DOHH2 (cell line): ENCODE data around the gene TNS1.

Experiments
- CTCF ChIP-seq: fragments of 200-600 bp; sonication (generic); IDR thresholded peaks from one replicate; pipeline ENCODE4 v1.5.1; 2014; ENCODE audit warnings: antibody characterized with exemption, mild to moderate bottlenecking, low read depth, low read length; ENCODE audit not compliant: poor library complexity, severe bottlenecking
- EZH2phosphoT487 ChIP-seq: fragments of 200-600 bp; sonication (generic); IDR thresholded peaks from 2 replicates; pipeline ENCODE4 v1.6.1; 2017; ENCODE audit warnings: borderline replicate concordance, mild to moderate bottlenecking, antibody characterized with exemption, low read length, moderate library complexity, mixed read lengths

DNA sequence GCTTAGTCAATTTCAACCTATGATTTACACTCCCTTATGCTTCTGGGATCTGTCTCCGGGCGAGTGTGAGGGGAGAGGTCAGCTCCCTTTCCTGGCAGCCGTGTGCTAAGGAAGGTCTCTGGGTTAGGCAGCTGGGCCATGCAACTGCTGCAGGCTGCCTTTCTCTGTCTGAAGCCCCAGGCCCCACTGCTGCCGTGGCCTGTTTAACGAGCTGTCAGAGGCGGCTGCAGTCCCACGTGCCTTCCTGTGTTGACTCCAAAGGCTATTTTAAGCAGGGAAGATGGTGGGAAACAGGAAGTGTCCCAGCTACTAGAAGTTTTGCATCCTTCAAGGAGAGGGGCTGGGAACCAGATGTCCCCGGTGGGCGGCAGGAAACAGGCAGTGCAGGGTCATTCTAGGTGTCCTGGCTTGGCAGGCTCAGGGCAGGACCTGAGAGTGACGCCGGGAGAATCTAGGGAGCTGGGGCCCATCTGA lies 186.4 kb downstream of the TNS1 start:
- no peak for TF ChIP-seq CTCF
- no peak for TF ChIP-seq EZH2phosphoT487
